Neutrophil (primary cell): ENCODE measurements around the gene PER2.
A peak's percentile ranks its signal among the peaks of the same experiment; 100 is the strongest.

Experiments used
- H3K27ac ChIP-seq: fragments of 200-600 bp; sonication (generic); 2 replicates; pipeline ENCODE4 v1.5.1; 2016; ENCODE audit warnings: mild to moderate bottlenecking, moderate library complexity
- H3K27me3 ChIP-seq: fragments of 200-600 bp; sonication (generic); 2 replicates; pipeline ENCODE4 v1.6.0; 2016; ENCODE audit warnings: mild to moderate bottlenecking
- H3K36me3 ChIP-seq: fragments of 200-600 bp; sonication (generic); 2 replicates; pipeline ENCODE4 v1.5.1; 2017
- H3K4me1 ChIP-seq, 2 experiments: fragments of 200-600 bp in 1 of 2; sonication (generic) in 1 of 2; 1 replicate in 1 of 2; 2 replicates in 1 of 2; pipeline versions ENCODE4 v1.5.1 to v1.6.1; 2013 to 2016; ENCODE audit warnings: low read depth in 1 of 2, low read length in 1 of 2, mild to moderate bottlenecking in 1 of 2, moderate library complexity in 1 of 2; ENCODE audit not compliant: control insufficient read depth in 1 of 2, insufficient read depth in 1 of 2
- H3K4me3 ChIP-seq, 2 experiments: fragments of 200-600 bp in 1 of 2; sonication (generic) in 1 of 2; 1 replicate in 1 of 2; 2 replicates in 1 of 2; pipeline ENCODE4 v1.5.1; 2013 to 2016; ENCODE audit warnings: low read depth in 1 of 2, low read length in 1 of 2, mild to moderate bottlenecking in 1 of 2, moderate library complexity in 1 of 2
- H3K9me3 ChIP-seq: fragments of 200-600 bp; sonication (generic); 2 replicates; pipeline ENCODE4 v1.5.1; 2016
- TF ChIP-seq, protein P1 (sequence below): fragments of 200-600 bp; sonication (generic); IDR thresholded peaks from 2 replicates; pipeline ENCODE4 v1.5.1; 2016; ENCODE audit warnings: antibody characterized with exemption

Gene PER2

DNA sequence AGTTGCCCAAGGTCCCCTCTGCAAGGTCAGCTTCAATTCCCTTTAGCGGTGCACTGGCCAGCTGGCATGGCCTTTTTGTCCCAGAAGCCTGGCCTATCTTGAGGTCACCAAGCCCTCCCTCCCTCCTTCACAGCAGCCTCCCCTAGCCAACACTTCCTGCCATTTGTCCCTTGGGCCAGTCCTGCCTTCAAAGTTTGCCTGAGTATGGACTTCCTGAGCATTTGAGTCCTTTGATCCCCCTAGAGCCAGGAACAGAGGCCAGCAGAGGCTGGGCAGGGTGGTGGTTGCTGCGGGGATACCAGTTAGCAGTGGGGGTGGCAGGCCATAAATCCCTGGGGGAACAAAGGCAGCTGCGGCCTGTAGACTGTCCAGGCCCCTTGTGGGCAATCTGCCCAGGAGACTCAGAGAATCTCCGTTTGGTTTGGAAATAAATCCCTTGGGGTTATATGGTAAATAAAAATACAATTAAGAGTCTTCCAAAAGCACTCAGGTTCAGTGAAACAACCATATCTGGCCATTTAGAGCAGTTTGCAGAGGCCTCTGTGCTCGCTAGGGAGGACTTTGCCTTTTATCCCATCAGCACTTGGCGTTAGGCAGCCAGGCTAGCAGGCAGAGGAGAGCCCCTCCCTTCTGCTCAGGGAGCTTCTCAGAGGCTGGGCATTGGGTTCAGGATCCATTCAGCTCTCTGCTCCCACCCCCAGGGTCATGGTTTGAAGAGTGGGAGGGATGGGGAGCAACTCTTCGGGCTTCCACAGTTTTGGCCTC, 45.5 kb downstream of the PER2 start:
- H3K27me3 ChIP-seq, result peaks cover 54% of the 10 kb centered on the region
- H3K4me1 ChIP-seq, result peaks cover 20 to 21% of the 10 kb centered on the region in 2 experiments
- H3K4me3 ChIP-seq, result no peak overlapping the region
- H3K9me3 ChIP-seq, result no peaks in the 10 kb centered on the region
- peaks cover 12% of the 10 kb centered on the region for H3K36me3 ChIP-seq
- no peak overlapping the region for H3K27ac ChIP-seq
- TF ChIP-seq, protein P1, sequence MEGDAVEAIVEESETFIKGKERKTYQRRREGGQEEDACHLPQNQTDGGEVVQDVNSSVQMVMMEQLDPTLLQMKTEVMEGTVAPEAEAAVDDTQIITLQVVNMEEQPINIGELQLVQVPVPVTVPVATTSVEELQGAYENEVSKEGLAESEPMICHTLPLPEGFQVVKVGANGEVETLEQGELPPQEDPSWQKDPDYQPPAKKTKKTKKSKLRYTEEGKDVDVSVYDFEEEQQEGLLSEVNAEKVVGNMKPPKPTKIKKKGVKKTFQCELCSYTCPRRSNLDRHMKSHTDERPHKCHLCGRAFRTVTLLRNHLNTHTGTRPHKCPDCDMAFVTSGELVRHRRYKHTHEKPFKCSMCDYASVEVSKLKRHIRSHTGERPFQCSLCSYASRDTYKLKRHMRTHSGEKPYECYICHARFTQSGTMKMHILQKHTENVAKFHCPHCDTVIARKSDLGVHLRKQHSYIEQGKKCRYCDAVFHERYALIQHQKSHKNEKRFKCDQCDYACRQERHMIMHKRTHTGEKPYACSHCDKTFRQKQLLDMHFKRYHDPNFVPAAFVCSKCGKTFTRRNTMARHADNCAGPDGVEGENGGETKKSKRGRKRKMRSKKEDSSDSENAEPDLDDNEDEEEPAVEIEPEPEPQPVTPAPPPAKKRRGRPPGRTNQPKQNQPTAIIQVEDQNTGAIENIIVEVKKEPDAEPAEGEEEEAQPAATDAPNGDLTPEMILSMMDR, result no peak

DNA sequence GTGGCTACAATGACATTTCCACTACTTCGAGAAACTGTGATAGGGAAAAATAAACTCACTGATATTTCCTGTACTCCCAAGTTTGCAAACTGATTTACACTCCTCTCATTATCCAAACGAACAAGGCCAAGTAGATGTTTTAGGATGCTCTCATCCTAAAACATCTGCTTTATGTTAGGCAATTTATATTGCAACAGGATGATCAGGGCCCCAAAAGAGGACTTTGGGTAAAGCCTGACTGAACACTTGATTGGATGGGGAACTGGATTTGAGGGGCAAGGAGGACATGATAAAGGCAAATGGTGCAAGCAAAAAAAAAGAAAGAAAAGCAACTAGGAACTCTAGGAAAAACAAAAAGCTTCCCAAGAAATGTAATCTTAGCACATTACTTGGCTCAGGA, 46.4 kb downstream of the PER2 start:
- Histone ChIP-seq H3K27ac (no peak overlapping the region), H3K4me3 (no peak overlapping the region), H3K36me3 (peaks cover 12% of the 10 kb centered on the region), H3K4me1 (peaks cover 18 to 21% of the 10 kb centered on the region in 2 experiments), H3K27me3 (peaks cover 63% of the 10 kb centered on the region), H3K9me3 (no peaks in the 10 kb centered on the region)
- TF ChIP-seq, protein P1, result no peak

DNA sequence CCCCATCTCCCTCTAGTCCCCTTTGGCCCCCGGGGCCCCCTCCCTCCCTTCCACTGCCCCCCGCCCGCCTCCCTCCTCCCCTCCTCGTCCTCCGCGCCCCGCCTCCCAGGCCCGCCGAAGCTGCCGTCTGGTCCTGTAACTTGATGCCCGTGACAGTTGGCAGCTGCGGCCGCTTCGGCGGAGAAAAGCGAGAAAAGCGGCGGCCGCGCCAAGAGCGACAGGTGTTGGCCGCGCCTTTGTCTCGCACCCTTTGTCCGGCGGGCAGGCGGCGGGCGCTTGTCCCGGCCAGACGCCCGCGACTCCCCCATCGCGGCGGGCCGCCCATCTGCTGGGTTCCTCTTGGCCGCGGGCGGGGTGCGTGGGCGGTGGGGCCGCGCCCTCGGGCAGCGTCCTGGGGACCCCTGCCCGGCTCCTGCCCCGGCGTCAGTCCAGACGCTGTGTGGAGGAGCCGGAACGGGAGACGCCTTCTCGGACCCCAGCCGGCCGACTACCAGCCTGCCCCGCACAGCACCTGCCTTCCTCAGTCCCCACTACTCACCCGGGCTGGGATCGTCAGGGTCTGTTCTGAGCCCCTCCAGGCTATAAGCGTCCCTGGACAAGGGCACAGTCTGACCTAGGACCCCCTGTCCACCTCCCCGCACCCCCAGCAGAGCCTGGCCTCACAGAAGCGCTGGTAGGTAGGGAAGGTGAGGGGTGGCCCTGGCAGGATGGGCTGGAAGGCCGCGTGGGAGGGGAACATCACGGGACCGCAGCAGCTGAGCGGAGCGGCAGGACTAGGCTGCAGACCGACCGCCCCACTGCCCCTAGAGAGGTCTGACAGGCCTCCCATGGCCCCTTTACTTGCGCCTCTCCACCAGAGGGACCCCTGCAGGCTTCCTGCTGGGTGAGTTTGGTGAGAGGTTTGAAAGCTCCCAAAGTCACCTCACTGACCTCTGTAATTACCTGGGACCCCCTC, 47.4 kb downstream of the PER2 start:
- TF ChIP-seq, protein P1, result no peak
- Histone ChIP-seq H3K27me3 (peaks cover 72% of the 10 kb centered on the region), H3K4me3 (peak overlapping the region; percentile 15 to 72), H3K36me3 (peaks cover 10% of the 10 kb centered on the region), H3K27ac (no peak overlapping the region), H3K4me1 (peaks cover 14 to 21% of the 10 kb centered on the region in 2 experiments), H3K9me3 (no peaks in the 10 kb centered on the region)

DNA sequence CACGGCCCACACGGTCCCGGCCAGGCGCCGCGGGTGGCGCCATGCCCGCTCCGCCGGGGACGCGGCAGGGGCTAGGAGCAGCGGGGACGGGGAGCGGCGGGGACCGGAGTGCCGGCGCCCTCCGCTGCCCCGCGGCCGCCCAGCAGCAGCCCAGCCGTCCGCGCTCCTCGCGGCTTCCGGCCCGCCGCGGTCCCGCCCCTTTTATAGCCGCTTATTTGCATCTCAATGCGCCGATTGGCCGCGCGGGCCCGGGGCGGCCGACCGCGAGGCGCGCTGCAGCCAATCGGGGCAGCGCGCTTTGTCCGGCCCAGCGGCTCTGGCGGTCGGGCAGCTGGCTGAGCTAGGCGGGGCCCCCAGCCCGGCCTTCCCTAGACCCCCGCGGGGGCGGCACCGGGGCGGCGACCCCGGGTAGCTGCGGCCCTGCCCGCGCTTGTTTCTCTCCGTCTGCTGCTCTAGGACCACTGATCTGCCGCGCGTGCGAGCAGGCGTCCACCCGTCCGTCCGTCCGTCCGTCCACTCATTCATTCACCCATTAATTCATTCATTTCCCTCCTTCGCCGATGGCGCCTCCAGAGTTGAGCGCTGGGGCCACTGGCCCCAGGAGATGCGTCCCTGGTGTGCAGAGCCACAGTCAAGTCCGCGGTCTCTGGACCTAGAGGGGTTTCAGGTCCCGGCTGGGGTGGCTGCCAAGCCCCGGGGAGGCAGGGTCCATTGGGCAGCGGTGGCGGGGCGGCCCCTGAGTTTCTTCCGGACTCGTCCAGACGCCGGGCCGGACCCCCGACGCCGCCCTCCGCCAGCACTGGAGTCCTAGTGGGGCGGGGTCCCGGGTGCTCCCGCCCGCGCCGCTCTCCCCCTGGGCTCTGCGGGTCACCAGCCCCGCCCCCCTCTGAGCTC, 48.3 kb downstream of the PER2 start, which contains the start of gene HES6:
TSS of gene HES6 (minus strand) at position 176 of the 894 bp plus-strand sequence. CDS start at position 43, 133 bp downstream.
- Histone ChIP-seq H3K27me3 (peaks cover 82% of the 10 kb centered on the region), H3K36me3 (peaks cover 1% of the 10 kb centered on the region), H3K4me3 (peak within 1 kb of the TSS; percentile 65 to 72), H3K4me1 (peaks cover 14 to 21% of the 10 kb centered on the region in 2 experiments), H3K9me3 (no peaks in the 10 kb centered on the region), H3K27ac (no peak within 1 kb of the TSS)
- TF ChIP-seq, protein P1, result no peak

DNA sequence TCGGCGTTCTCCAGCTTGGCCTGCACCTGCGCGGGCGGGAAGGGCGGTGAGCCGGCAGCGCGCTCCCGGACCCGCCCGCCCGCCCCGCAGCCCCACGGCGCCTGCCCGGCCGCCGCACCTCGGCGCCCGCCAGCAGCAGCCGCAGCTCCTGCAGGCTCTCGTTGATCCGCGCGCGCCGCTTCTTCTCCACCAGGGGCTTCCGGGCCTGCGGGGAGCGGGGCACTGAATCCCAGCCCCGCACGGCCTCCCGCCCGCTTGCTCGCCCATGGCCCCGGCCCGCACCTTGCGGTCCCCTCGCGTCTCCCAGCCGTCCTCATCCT, 48.9 kb downstream of the PER2 start:
- peaks cover 16 to 21% of the 10 kb centered on the region in 2 experiments for H3K4me1 ChIP-seq
- H3K27me3 ChIP-seq, result peaks cover 88% of the 10 kb centered on the region
- no peak overlapping the region for H3K27ac ChIP-seq
- peak overlapping the region; percentile 65 to 72 for H3K4me3 ChIP-seq
- H3K9me3 ChIP-seq, result no peaks in the 10 kb centered on the region
- TF ChIP-seq, protein P1, result no peak
- no peaks in the 10 kb centered on the region for H3K36me3 ChIP-seq
